Panc1 (cell line): ENCODE data around the gene LRRC8B. TPM values are rescaled to one million over a fixed set of nuclear protein-coding genes. Genes with fewer than 3 reads are reported as not detected.

Source experiments
- ATAC-seq: fragments of 200-7000 bp; cut with Tn5 transposase; 2 replicates; pipeline ENCODE4 v1.9.1; 2020; ENCODE audit warnings: mild to moderate bottlenecking, moderate library complexity
- BruUV-seq: library from RNA; stranded (reverse); fragments of 400-500 nt; replicated peaks from 2 replicates; lab custom pipeline; 2021; lab: Mats Ljungman, UMichigan
- CTCF ChIA-PET: fragments of 300-600 bp; sonication (Branson Sonifier 250); formaldehyde crosslinking; loops from one replicate; lab custom pipeline; 2022; ENCODE audit warnings: antibody characterized with exemption; lab: Charles Lee
- POLR2A ChIA-PET: fragments of 300-600 bp; sonication (Branson Sonifier 250); formaldehyde crosslinking; loops from one replicate; lab custom pipeline; 2022; ENCODE audit warnings: antibody characterized with exemption; lab: Charles Lee
- DNase-seq: peaks from one replicate; pipeline ENCODE4 v3.0.0-alpha.2; 2010; ENCODE audit warnings: low read depth, low spot score
- H3K27ac ChIP-seq: 2 replicates; pipeline ENCODE4 v1.5.1; 2011; ENCODE audit warnings: mild to moderate bottlenecking, low read length, inconsistent platforms
- H3K27me3 ChIP-seq: fragments of 200-500 bp; sonication (Bioruptor generic); 2 replicates; pipeline ENCODE4 v1.6.0; 2014; ENCODE audit warnings: low read length, inconsistent platforms; ENCODE audit not compliant: control insufficient read depth, insufficient read depth
- H3K36me3 ChIP-seq: fragments of 200-500 bp; sonication (Bioruptor generic); 2 replicates; pipeline ENCODE4 v1.5.1; 2014; ENCODE audit warnings: inconsistent platforms, mild to moderate bottlenecking, low read length, moderate library complexity; ENCODE audit not compliant: control insufficient read depth, insufficient read depth
- H3K4me1 ChIP-seq: 2 replicates; pipeline ENCODE4 v1.5.1; 2011; ENCODE audit warnings: inconsistent platforms, mild to moderate bottlenecking, low read length, moderate library complexity; ENCODE audit not compliant: control insufficient read depth, insufficient read depth
- H3K4me3 ChIP-seq, 2 experiments: 2 replicates each; pipeline ENCODE4 v1.5.1; 2011 to 2012; ENCODE audit warnings: low read depth in 2 of 2, low read length in 2 of 2, mild to moderate bottlenecking in 2 of 2, inconsistent platforms in 1 of 2, moderate library complexity in 1 of 2
- H3K9me3 ChIP-seq: fragments of 200-500 bp; sonication (Bioruptor generic); 2 replicates; pipeline ENCODE4 v1.5.1; 2014; ENCODE audit warnings: low read depth, mild to moderate bottlenecking, inconsistent platforms, low read length, moderate library complexity; ENCODE audit not compliant: control insufficient read depth, insufficient read depth
- CTCF ChIP-seq: fragments of 450-650 bp; IDR thresholded peaks from 2 replicates; pipeline ENCODE4 v1.5.1; 2017; ENCODE audit warnings: mild to moderate bottlenecking
- POLR2AphosphoS5 ChIP-seq: IDR thresholded peaks from 2 replicates; pipeline ENCODE4 v1.6.1; 2012; ENCODE audit warnings: mild to moderate bottlenecking, low read depth, low read length, moderate library complexity
- REST ChIP-seq, 2 experiments: IDR thresholded peaks; 2 replicates each; pipeline ENCODE4 v1.6.1; 2011 to 2012; ENCODE audit warnings: low read depth in 2 of 2, control low read depth in 1 of 2, low read length in 1 of 2, mild to moderate bottlenecking in 1 of 2, moderate library complexity in 1 of 2; ENCODE audit not compliant: insufficient read depth in 1 of 2
- SIN3A ChIP-seq: IDR thresholded peaks from 2 replicates; pipeline ENCODE4 v1.6.1; 2012; ENCODE audit warnings: low read depth, mild to moderate bottlenecking, low read length, moderate library complexity, borderline replicate concordance; ENCODE audit not compliant: insufficient read depth
- TCF7L2 ChIP-seq: IDR thresholded peaks from 2 replicates; pipeline ENCODE4 v1.6.1; 2011; ENCODE audit warnings: mild to moderate bottlenecking, low read depth, low read length, inconsistent platforms
- in situ Hi-C: cut with HindIII; loops from 2 replicates; pipeline ENCODE4 v1.10.0; 2016; ENCODE audit warnings: low sequenced_read_pairs, low pct_unique_long_range_greater_than_20kb
- intact Hi-C: fragments of 100-400 bp; cut with micrococcal nuclease; formaldehyde crosslinking; loops from one replicate; pipeline ENCODE4 v1.10.0; 2022; ENCODE audit not compliant: unreplicated experiment
- total RNA-seq: library from RNA; stranded (reverse); gene quantifications from one replicate; pipeline ENCODE4 v1.2.1, GENCODE V29; 2021; ENCODE audit not compliant: unreplicated experiment

The LRRC8B gene
- total RNA-seq, 1 experiment from 2014 or later = 27.3 TPM

GRCh38 chr1:89630048-89630447, 105.4 kb downstream of the LRRC8B start:
- ATAC-seq (no peak), DNase-seq (no peak)
- Histone ChIP-seq H3K9me3 (no peaks in the 10 kb centered on the region), H3K27ac (no peak overlapping the region), H3K36me3 (no peaks in the 10 kb centered on the region), H3K4me1 (peaks cover 10% of the 10 kb centered on the region), H3K27me3 (no peaks in the 10 kb centered on the region), H3K4me3 (no peak overlapping the region)
- intact Hi-C loops = no loop called here
- CTCF ChIA-PET = interaction anchor here (0.5 to 1.6 kb wide), 3 partner anchors 111 to 519 kb away, joined by 3 to 11 read pairs (median 7); no protein-coding TSS in a partner anchor
- POLR2A ChIA-PET = no interaction called here
- TF ChIP-seq REST (IDR thresholded peaks at IDR 0.05; ENCODE audit: insufficient read depth in 1 of 2, low read depth in 2 of 2, low read length in 1 of 2) = no peak
- TF ChIP-seq CTCF = no peak
- in situ Hi-C loops = no loop called here
- BruUV-seq = no TSS peak

GRCh38 chr1:89631816-89632656, 107.4 kb downstream of the LRRC8B start:
- no peak; the same call in 1 of the 2 replicates for ATAC-seq
- Histone ChIP-seq H3K4me1 (peaks cover 30% of the 10 kb centered on the region), H3K27me3 (no peaks in the 10 kb centered on the region), H3K36me3 (no peaks in the 10 kb centered on the region), H3K4me3 (peak overlapping the region; percentile 79 to 87), H3K9me3 (no peaks in the 10 kb centered on the region), H3K27ac (peak overlapping the region; percentile 53)
- TF ChIP-seq TCF7L2 = no peak
- TF ChIP-seq REST (IDR thresholded peaks at IDR 0.05; ENCODE audit: insufficient read depth in 1 of 2, low read depth in 2 of 2, low read length in 1 of 2) = no peak
- no peak for TF ChIP-seq CTCF
- no peak for TF ChIP-seq POLR2AphosphoS5
- no peak for TF ChIP-seq SIN3A
- ChIA-PET POLR2A (no interaction called here), CTCF (interaction anchor here (4.0 kb wide), 1 partner anchor 131 kb away, joined by 28 read pairs; no protein-coding TSS in a partner anchor)
- no TSS peak for BruUV-seq
- no peak for DNase-seq
- in situ Hi-C loops (no loop called here), intact Hi-C loops (no loop called here)
